Measurements from ENCODE around the gene ZNF687. TPM values are rescaled to one million over a fixed set of nuclear protein-coding genes. Genes with fewer than 3 reads are reported as not detected.

The ZNF687 gene
- polyA plus RNA-seq, 1 of the 3 experiments (the other 2 are of a cell fraction): 15.8 TPM

DNA sequence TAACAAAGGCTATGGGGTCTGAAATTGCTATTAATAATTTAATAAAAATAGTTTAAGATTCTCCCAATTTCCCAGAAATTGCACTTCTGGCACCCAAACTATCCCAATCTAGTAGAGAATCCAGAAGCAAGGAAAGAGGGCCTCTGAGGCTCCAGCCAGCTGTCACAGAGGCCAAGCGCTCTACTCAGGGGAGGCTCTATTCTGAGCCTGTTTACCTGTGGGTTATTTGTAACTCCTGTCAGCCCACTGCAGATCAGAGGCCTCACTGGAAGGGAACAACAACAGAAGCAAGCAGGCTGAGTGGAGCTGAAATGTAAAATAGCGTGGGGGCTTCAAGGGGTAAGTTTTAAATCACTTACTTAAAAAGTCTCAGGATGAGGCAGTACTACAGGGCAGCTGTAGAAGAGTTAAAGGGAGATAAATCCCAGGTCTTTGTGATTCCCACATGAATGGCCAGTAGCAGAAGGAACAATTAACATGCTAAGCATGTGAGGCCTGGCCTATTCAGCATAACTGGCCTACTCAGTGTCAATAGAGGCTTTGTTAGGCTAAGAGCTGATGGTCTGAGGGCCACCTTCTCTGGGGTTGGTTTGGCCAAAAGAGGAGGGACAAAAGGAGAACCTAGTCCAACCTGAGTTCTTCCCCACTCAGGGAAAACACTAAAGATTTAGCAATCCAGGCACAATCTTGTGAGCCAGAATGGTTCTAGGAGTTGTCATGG, 12.8 kb downstream of the ZNF687 start:
- H3K9me3 ChIP-seq: no peaks in the 10 kb centered on the region
- no peaks in the 10 kb centered on the region for H4K20me1 ChIP-seq (ENCODE audit: insufficient read depth)
- H3K9me2 ChIP-seq: no peaks in the 10 kb centered on the region
- CTCF ChIA-PET: interaction anchor here (1.0 to 7.2 kb wide), 2 partner anchors 9 to 46 kb away, joined by 3 to 87 read pairs; no protein-coding TSS in a partner anchor
- no peaks in the 10 kb centered on the region for H3K4me1 ChIP-seq (ENCODE audit: control insufficient read depth in 1 of 2, insufficient read depth in 2 of 2, low read depth in 1 of 2, low read length in 1 of 2)
- no peak for DNase-seq
- peaks cover 43 to 74% of the 10 kb centered on the region in 2 experiments for H3K36me3 ChIP-seq (replicated peaks in 1 of 2; ENCODE audit: control insufficient read depth in 1 of 2, insufficient read depth in 2 of 2, low read length in 1 of 2)
- H3K79me2 ChIP-seq (ENCODE audit: insufficient read depth): no peaks in the 10 kb centered on the region
- H3K27me3 ChIP-seq (ENCODE audit: insufficient read depth): no peaks in the 10 kb centered on the region
- H3K4me2 ChIP-seq: no peak overlapping the region
- H2AFZ ChIP-seq (ENCODE audit: low read depth): no peak overlapping the region
- TF ChIP-seq TAF1 (IDR thresholded peaks at IDR 0.05; ENCODE audit: borderline replicate concordance, low read depth, low read length) (no peak), NFIC (IDR thresholded peaks at IDR 0.05; ENCODE audit: borderline replicate concordance) (no peak), RXRA (IDR thresholded peaks at IDR 0.05; ENCODE audit: borderline replicate concordance, low read depth) (no peak), RCOR1 (IDR thresholded peaks at IDR 0.05; ENCODE audit: low read length) (no peak), GABPA (IDR thresholded peaks at IDR 0.05; ENCODE audit: low read depth) (no peak), MEF2A (IDR thresholded peaks at IDR 0.05; ENCODE audit: borderline replicate concordance, low read depth) (no peak), FOSL2 (IDR thresholded peaks at IDR 0.05; ENCODE audit: borderline replicate concordance, low read depth) (no peak), MXI1 (IDR thresholded peaks at IDR 0.05; ENCODE audit: low read depth, low read length) (no peak), ELF1 (IDR thresholded peaks at IDR 0.05) (no peak), YY1 (IDR thresholded peaks at IDR 0.05; ENCODE audit: low read depth) (no peak)
- TF ChIP-seq, protein P1, sequence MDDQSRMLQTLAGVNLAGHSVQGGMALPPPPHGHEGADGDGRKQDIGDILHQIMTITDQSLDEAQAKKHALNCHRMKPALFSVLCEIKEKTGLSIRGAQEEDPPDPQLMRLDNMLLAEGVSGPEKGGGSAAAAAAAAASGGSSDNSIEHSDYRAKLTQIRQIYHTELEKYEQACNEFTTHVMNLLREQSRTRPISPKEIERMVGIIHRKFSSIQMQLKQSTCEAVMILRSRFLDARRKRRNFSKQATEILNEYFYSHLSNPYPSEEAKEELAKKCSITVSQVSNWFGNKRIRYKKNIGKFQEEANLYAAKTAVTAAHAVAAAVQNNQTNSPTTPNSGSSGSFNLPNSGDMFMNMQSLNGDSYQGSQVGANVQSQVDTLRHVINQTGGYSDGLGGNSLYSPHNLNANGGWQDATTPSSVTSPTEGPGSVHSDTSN (IDR thresholded peaks at IDR 0.05): no peak
- TF ChIP-seq, protein P2, sequence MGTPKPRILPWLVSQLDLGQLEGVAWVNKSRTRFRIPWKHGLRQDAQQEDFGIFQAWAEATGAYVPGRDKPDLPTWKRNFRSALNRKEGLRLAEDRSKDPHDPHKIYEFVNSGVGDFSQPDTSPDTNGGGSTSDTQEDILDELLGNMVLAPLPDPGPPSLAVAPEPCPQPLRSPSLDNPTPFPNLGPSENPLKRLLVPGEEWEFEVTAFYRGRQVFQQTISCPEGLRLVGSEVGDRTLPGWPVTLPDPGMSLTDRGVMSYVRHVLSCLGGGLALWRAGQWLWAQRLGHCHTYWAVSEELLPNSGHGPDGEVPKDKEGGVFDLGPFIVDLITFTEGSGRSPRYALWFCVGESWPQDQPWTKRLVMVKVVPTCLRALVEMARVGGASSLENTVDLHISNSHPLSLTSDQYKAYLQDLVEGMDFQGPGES (IDR thresholded peaks at IDR 0.05; ENCODE audit: low read depth, low read length): no peak
- TF ChIP-seq, protein P3, sequence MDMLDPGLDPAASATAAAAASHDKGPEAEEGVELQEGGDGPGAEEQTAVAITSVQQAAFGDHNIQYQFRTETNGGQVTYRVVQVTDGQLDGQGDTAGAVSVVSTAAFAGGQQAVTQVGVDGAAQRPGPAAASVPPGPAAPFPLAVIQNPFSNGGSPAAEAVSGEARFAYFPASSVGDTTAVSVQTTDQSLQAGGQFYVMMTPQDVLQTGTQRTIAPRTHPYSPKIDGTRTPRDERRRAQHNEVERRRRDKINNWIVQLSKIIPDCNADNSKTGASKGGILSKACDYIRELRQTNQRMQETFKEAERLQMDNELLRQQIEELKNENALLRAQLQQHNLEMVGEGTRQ (IDR thresholded peaks at IDR 0.05; ENCODE audit: borderline replicate concordance, low read depth, low read length): no peak
- TF ChIP-seq, protein P4, sequence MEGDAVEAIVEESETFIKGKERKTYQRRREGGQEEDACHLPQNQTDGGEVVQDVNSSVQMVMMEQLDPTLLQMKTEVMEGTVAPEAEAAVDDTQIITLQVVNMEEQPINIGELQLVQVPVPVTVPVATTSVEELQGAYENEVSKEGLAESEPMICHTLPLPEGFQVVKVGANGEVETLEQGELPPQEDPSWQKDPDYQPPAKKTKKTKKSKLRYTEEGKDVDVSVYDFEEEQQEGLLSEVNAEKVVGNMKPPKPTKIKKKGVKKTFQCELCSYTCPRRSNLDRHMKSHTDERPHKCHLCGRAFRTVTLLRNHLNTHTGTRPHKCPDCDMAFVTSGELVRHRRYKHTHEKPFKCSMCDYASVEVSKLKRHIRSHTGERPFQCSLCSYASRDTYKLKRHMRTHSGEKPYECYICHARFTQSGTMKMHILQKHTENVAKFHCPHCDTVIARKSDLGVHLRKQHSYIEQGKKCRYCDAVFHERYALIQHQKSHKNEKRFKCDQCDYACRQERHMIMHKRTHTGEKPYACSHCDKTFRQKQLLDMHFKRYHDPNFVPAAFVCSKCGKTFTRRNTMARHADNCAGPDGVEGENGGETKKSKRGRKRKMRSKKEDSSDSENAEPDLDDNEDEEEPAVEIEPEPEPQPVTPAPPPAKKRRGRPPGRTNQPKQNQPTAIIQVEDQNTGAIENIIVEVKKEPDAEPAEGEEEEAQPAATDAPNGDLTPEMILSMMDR (IDR thresholded peaks at IDR 0.05): no peak
- peaks cover 2% of the 10 kb centered on the region for H3F3A ChIP-seq (replicated peaks; ENCODE audit: insufficient read depth)
- POLR2A ChIA-PET: no interaction called here
- WGBS (ENCODE audit: low lambda C conversion rate): 100% methylated on average over 2 of the region's 2 CpGs
- no peak overlapping the region for H3K9ac ChIP-seq
- no peak overlapping the region for H3K4me3 ChIP-seq (ENCODE audit: low read depth in 2 of 2, low read length in 1 of 2)
- H3K27ac ChIP-seq (ENCODE audit: low read depth in 2 of 2, low read length in 1 of 2): no peak overlapping the region
